GM21786 (cell line): ENCODE data around the gene MRPL32.
A peak's percentile ranks its signal among the peaks of the same experiment; 100 is the strongest.

Experiments used
- ATAC-seq: cut with Tn5 transposase; IDR thresholded peaks from one replicate; pipeline ENCODE4 v1.9.1; 2021; ENCODE audit not compliant: unreplicated experiment

The MRPL32 gene

DNA sequence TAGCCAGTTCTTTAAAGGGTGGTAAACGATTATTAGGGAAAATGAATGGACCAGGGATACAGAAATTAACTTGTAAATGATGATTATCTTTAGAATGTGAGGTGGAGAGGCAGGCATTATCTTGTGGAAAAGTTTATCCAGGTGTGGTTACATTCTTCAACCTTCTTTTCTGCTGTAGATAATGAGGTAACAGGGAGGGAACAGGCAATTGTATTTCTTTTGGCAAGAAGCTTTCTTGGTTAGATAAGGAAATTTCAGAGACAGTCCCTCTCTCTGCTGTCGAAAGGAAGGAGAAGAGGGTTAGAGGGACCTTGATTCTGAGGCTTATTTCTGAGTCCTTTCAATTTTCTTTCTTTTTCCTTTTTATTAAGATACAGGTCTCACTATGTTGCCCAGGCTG lies 32.1 kb downstream of the MRPL32 start:
- ATAC-seq = no peak

DNA sequence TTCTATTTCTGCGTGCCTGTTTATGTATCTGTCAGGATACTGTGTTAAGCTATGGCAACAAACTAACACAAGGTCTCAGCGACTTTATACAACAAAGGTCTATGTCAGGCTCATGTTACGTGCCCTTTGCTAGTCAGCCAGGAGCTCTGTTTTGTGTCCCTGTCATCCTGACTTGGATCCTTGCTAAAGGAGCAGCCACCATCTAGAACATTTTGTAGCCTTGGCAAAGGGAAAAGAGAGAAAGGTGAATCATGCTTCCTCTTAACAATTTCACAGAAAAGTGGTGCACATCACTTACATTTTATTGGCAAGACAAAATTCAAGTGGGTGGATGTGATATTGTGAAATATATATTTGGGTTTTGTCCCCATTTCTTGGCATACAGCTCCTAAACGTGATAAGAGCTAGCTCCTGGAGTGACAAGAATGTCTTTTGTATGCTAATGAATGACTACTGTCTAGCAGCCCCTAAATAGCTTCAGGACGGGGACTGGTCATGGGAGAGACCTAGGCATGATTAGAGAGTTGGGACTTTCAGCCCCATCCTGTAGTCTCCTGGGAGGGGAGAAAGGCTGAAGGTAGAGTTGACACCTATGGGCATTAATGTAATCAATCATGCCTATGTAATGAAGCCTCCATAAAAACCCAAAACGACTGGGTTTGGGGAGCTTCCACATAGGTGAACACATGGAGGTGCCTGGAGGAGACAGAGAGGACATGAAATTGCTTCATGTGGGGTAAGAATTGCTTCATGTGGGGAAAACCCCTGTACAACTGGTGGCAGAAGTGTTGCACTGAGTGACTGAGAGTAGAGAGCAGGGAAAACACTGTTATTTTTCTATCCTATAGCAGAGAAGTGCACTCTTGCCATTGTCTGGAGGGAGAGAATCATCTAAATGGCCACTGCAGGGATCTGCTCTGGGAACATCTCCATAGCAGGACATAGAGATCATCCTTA lies 33.0 kb downstream of the MRPL32 start:
- ATAC-seq = peak; percentile 63

DNA sequence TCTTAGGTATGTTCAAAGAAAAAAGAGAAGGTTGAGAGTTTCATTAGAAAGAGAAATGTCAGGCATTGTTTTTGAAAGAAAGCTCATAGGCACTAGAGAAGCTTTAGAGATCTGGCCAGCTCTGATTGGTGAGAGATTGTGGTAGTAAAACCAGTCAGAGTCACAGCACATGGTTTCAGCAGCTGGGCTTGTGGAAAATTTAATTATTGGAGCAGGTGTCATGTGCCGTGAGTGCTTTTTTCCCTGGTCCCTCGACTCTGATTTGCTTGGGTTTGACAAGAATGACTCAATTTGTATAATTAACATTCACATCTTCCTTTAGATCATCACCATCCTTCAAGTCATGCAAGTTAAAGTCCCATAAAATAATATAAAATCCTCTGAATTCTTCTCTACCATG lies 35.2 kb downstream of the MRPL32 start:
- ATAC-seq = no peak

DNA sequence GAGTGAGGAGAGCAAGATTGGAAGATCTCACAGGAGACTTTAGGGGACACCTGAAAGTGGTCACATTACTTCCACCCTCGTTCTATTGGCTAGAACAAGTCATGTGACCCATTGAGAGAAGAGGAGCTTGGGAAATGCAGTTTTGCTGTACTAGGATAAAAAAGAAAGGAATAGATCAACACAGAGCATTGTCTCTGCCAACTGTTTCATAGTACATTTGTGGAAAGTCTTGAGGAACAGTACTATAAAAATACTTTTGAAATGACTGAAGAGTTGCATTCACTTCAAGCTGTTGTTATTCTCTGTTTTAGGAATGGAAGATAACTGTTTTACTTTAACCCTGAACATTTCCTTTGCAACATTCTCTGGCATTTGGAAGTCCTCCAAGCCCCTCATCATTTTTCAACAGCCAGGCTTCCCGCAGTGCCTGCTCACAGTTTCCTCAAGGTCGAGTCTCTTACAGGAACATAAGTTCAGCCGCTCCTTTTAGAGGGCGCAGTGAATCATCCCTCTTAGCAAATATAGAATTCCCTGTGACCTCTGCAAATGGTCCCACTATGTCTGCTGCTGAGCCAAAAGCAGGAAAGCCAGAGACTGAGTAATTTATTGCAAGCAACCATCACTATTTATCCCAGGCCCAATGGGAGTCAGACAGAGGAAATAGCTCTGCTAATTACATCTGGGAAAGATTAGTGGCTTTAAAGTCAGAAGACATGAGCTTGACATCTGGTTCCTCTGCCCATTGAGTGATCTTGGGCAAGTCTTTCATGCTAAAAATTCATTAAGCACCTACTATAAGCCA lies 40.7 kb downstream of the MRPL32 start:
- ATAC-seq = no peak

DNA sequence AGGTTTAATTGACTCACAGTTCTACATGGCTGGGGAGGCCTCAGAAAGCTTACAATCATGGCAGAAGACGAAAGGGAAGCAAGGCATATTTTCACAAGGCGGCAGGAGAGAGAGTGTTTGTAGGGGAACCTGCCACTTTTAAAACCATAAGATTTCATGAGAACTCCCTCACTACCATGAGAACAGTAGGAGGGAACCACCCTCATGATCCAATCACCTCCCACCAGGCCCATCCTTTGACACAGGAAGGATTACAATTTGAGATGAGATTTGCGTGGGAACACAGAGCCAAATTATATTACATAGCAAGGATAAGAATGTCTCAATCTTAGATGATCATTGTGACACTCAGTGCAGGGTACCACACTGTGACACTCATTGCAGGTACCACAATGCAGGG lies 44.2 kb downstream of the MRPL32 start:
- ATAC-seq = no peak

DNA sequence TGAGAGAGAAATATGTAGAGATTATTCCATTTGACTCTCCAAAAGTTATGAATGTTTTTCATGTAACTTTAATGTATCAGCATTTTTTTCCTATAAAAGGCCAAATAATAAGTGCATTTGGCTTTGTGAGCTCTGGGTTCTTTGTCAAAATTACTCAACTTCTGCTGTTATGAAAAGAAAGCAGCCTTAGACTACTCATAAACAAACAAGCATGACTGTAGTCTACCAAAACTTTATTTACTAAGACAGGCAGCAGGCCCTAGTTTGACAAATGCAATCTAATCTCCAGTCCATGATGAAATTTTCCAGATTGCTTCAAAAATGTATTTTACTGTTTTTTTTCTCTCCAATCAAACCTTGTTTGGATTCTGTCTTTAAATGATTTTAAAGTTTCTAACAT lies 46.3 kb downstream of the MRPL32 start:
- ATAC-seq = no peak

DNA sequence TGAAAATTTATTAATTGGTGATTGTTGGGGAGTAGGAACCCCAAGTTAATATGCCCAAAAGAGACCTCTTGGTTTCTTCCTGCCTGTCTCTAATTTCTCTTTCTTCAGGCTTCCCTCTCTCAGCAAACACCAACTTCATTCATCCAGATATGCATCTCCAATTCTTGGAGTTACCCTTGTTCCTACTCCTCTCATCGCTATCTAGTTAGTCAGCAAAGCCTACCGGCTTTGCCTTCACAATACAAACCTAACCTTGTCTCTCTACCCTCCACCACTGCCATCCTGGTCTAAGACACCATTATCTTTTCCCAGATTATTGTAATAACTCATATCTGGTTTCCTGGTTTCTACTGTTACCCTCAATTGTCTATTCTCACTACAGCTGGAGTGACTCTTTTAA lies 47.9 kb downstream of the MRPL32 start:
- ATAC-seq = no peak

DNA sequence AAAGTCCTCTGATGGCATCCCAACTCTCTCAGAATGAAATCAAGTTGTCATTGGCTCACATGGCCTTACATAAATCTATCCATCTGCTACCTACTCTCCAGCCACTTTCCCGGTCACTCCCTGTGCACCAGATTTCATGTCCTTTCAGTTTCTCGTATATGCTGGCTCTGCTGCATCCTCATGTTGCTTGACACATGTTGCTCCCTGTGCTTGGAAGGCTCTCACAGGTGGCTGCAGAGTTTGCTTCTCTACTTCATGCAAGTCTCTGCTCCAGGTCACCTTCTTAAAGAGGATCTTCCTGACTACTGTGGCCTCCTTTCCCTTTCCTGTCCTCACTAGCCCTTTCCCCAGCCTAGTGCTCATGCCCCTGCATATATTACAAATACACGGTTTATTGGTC lies 48.3 kb downstream of the MRPL32 start:
- no peak for ATAC-seq

DNA sequence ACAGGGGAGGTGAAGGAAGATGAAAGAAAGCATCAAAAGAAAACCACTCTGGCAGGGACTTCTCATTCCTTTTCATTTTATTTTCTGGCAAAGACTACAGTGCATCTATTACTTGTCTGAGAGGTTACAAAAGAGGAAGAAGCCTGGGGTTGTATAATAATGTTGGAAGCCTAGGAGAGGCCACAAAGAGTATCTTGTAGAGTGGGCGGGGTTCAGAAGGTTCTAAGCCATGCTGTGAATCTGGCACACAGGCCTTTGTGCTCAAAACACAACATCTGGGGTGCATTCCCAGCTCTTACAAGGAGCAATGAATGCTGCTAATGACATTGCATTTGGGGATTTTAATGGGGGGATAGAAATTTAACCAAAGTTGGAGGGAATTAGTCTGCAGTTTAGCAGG lies 49.4 kb downstream of the MRPL32 start:
- no peak for ATAC-seq

DNA sequence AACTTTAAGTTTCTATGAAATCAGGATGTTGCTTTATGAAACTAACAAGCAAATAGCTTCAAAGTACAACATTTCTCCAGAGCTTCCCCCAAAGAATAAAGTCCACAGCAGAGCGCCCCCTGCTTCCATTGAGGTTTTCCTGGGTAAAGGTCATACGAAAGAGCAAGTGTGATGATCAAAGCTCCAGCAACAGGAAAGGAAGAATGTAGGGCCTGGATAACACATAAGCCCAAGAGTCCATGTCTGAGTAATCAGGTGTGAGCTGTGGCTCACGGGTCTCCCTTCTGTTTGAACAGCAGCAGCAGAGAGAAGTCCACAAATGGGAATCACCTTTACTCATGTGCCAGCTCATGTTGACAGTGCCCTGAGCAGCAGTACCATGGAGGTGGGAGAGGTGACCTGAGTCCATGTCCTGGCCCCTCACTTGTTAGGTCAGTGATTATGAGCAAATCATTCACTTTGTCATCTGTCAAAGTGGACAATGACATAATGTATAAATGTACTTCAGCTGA lies 50.5 kb downstream of the MRPL32 start:
- ATAC-seq = no peak

DNA sequence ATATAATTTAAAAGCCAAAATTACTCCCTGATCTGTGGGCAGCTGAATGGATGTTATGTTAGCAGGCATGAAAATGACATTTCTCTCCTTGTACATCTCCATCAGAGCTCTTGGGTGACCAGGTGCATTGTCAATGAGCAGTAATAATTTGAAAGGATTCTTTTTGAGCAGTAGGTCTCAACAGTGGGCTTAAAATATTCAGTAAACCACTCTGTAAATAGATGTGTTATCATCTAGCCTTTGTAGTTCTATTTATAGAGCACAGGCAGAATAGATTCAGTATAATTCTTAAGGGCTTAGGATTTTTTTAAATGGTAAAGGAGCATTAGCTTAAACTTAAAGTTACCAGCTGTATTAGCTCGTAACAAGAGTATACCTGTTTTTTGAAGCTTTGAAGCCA lies 52.0 kb downstream of the MRPL32 start:
- no peak for ATAC-seq

DNA sequence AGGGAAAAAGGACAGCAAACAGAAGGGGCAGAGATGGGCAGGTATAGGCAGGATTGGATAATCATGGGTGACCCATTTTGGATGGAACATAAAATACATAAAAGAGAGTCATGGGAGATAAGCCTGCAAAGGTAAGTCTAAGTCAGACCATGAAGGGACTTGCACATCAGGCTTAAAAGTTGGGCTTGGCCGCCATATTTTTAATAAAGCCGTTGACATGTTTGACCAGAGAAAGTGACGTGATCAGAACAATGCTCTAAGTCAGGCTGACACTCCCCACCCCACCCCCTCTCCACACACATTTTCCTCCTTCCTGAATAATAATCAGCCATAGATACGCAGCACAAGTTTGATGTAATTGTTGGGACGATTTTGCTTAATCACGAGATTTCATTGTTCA lies 54.0 kb downstream of the MRPL32 start:
- no peak for ATAC-seq

DNA sequence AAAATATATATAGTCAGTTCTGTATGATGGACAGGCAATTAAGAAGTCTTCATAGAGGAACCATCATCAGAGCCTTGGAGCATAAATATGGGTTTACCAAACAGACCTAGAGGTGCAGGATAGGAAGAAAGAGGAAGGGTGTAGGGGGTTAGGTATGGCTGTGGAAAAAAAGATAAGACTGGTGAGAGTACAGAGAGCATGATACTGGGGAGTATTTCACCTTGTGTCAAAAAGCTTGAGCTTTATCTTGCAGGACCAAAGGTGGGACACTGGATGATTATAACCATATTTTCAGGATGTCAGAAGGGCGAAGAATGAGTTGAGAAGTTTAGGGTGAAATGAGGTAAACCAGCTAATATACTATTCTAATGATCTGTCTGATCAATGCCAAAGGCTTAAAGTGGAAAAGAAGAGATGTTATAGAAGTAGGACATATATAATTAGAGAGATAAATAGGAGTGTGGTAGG lies 54.6 kb downstream of the MRPL32 start:
- no peak for ATAC-seq
